ENCODE measurements around the gene MYF5. TPM values are rescaled to one million over a fixed set of nuclear protein-coding genes. Genes with fewer than 3 reads are reported as not detected.
A peak's percentile ranks its signal among the peaks of the same experiment; 100 is the strongest.

The MYF5 gene
- total RNA-seq, 4 donors from 2014 or later, result 1.7 to 9.3 (median 5.6) TPM

GRCh38 chr12:80752464-80752863, 35.8 kb downstream of the MYF5 start:
- TF ChIP-seq POLR2A (IDR thresholded peaks at IDR 0.05), result no peak
- no peak for TF ChIP-seq CTCF (IDR thresholded peaks at IDR 0.05 in 4 of 5, conservative IDR thresholded peaks at IDR 0.05 in 1 of 5)
- H3K27ac ChIP-seq, result no peak overlapping the region
- DNase-seq (no peak), ATAC-seq (no peak)
- no peaks in the 10 kb centered on the region for H3K36me3 ChIP-seq
- no peaks in the 10 kb centered on the region for H3K9me3 ChIP-seq
- no peaks in the 10 kb centered on the region for H3K27me3 ChIP-seq
- intact Hi-C loops (cut with DNase I; ENCODE audit: low total_unique reads) (no loop called here), in situ Hi-C loops (cut with MboI; ENCODE audit: low sequenced_read_pairs in 4 of 4) (loop anchor here in 1 of 4 donors (25.0 kb wide), 1 partner anchor 340 kb away; no protein-coding TSS in a partner anchor)
- H3K4me3 ChIP-seq, result no peak overlapping the region
- H3K4me1 ChIP-seq, result no peaks in the 10 kb centered on the region

- intact Hi-C loops (cut with DNase I; ENCODE audit: low total_unique reads) (no loop called here), in situ Hi-C loops (cut with MboI; ENCODE audit: low sequenced_read_pairs in 4 of 4) (loop anchor here in 1 of 4 donors (25.0 kb wide), 1 partner anchor 342 kb away; no protein-coding TSS in a partner anchor)
- ATAC-seq (peak in 1 of 2 donors; percentile 26), DNase-seq (no peak)
- Histone ChIP-seq H3K27me3 (no peaks in the 10 kb centered on the region), H3K36me3 (no peaks in the 10 kb centered on the region), H3K4me3 (no peak overlapping the region), H3K4me1 (no peaks in the 10 kb centered on the region), H3K27ac (no peak overlapping the region), H3K9me3 (no peaks in the 10 kb centered on the region)
- TF ChIP-seq POLR2A (IDR thresholded peaks at IDR 0.05), result no peak
- no peak for TF ChIP-seq CTCF (IDR thresholded peaks at IDR 0.05 in 4 of 5, conservative IDR thresholded peaks at IDR 0.05 in 1 of 5)
Measured at GRCh38 chr12:80754274-80754673, 37.6 kb downstream of the MYF5 start.

- intact Hi-C loops (cut with DNase I; ENCODE audit: low total_unique reads), result no loop called here
- TF ChIP-seq POLR2A (IDR thresholded peaks at IDR 0.05), result no peak
- no peak for TF ChIP-seq CTCF (IDR thresholded peaks at IDR 0.05 in 4 of 5, conservative IDR thresholded peaks at IDR 0.05 in 1 of 5)
- H3K4me3 ChIP-seq, result no peak overlapping the region
- in situ Hi-C loops (cut with MboI; ENCODE audit: low sequenced_read_pairs in 4 of 4), result loop anchor here in 2 of 4 donors (5.0 to 25.0 kb wide), 2 partner anchors 340 to 345 kb away; no protein-coding TSS in a partner anchor
- ATAC-seq (peak; percentile 68 to 80), DNase-seq (no peak)
- H3K36me3 ChIP-seq, result no peaks in the 10 kb centered on the region
- H3K9me3 ChIP-seq, result no peaks in the 10 kb centered on the region
- no peak overlapping the region for H3K27ac ChIP-seq
- H3K27me3 ChIP-seq, result no peaks in the 10 kb centered on the region
- H3K4me1 ChIP-seq, result no peaks in the 10 kb centered on the region
Measured at GRCh38 chr12:80756875-80757274, 40.2 kb downstream of the MYF5 start.

GRCh38 chr12:80761838-80762237, 45.1 kb downstream of the MYF5 start:
- H3K9me3 ChIP-seq, result no peaks in the 10 kb centered on the region
- DNase-seq (no peak), ATAC-seq (no peak)
- in situ Hi-C loops (cut with MboI; ENCODE audit: low sequenced_read_pairs in 4 of 4), result loop anchor here (5.0 to 25.0 kb wide), 4 partner anchors 287 to 350 kb away; no protein-coding TSS in a partner anchor
- H3K4me3 ChIP-seq, result no peak overlapping the region
- H3K4me1 ChIP-seq, result no peaks in the 10 kb centered on the region
- TF ChIP-seq CTCF (IDR thresholded peaks at IDR 0.05 in 4 of 5, conservative IDR thresholded peaks at IDR 0.05 in 1 of 5) (no peak), POLR2A (IDR thresholded peaks at IDR 0.05) (no peak)
- H3K27me3 ChIP-seq, result no peaks in the 10 kb centered on the region
- no peak overlapping the region for H3K27ac ChIP-seq
- intact Hi-C loops (cut with DNase I; ENCODE audit: low total_unique reads), result loop anchor here (2.0 to 5.0 kb wide), 2 partner anchors 50 to 351 kb away; no protein-coding TSS in a partner anchor
- H3K36me3 ChIP-seq, result no peaks in the 10 kb centered on the region
